ENCODE results near the gene MGAT4B.

GRCh38 chr5:179827680-179828079 lies 21.0 kb upstream of the MGAT4B start:
- TF ChIP-seq CTCF (IDR thresholded peaks at IDR 0.05 in 4 of 5, conservative IDR thresholded peaks at IDR 0.05 in 1 of 5) (no peak), POLR2A (IDR thresholded peaks at IDR 0.05) (no peak)

All from gastrocnemius medialis (tissue), 4 donors.